Breast epithelium (tissue), 3 donors: Measurements from ENCODE around the gene TTC36.

Source experiments
- POLR2A ChIP-seq: fragments of 450-650 bp; IDR thresholded peaks from one replicate; pipeline ENCODE4 v1.6.1; 2016; ENCODE audit warnings: antibody characterized with exemption, mild to moderate bottlenecking, moderate library complexity
- POLR2AphosphoS5 ChIP-seq, 3 donors: sonication (generic); formaldehyde crosslinking; IDR thresholded peaks; one replicate each; pipeline ENCODE4 v1.6.1; 2017; ENCODE audit warnings: antibody characterized with exemption in 3 of 3
- TF ChIP-seq, protein P1 (sequence below), 3 donors: fragments of 450-650 bp; IDR thresholded peaks; one replicate each; pipeline ENCODE4 v1.5.1; 2016 to 2017; ENCODE audit warnings: antibody characterized with exemption in 3 of 3, mild to moderate bottlenecking in 3 of 3, moderate library complexity in 3 of 3

DNA sequence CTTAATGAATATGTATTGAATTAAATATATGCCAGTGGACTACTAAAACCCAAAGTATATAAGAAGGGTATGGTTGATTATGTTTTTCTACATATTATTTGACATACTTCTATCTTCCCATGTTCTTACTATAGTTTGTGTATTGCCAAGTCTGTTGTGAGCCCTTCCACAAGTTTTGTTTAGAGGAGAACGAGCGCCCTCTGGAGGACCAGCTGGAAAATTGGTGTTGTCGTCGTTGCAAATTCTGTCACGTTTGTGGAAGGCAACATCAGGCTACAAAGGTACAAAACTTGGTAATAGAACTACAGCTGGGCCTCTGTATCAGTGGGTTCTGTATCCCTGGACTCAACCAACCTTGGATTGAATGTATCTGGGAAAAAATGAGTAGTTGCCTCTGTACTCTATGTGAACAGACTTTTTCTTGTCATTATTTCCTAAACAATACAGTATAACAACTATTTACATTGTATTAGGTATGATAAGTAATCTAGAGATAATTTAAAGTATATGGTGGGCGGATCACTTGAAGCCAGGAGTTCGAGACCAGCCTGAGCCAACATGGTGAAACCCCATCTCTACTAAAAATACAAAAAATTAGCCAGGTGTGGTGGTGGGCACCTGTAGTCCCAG lies 38.7 kb upstream of the TTC36 start:
- TF ChIP-seq, protein P1, sequence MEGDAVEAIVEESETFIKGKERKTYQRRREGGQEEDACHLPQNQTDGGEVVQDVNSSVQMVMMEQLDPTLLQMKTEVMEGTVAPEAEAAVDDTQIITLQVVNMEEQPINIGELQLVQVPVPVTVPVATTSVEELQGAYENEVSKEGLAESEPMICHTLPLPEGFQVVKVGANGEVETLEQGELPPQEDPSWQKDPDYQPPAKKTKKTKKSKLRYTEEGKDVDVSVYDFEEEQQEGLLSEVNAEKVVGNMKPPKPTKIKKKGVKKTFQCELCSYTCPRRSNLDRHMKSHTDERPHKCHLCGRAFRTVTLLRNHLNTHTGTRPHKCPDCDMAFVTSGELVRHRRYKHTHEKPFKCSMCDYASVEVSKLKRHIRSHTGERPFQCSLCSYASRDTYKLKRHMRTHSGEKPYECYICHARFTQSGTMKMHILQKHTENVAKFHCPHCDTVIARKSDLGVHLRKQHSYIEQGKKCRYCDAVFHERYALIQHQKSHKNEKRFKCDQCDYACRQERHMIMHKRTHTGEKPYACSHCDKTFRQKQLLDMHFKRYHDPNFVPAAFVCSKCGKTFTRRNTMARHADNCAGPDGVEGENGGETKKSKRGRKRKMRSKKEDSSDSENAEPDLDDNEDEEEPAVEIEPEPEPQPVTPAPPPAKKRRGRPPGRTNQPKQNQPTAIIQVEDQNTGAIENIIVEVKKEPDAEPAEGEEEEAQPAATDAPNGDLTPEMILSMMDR (IDR thresholded peaks at IDR 0.05): peak; percentile 62 to 80 (median 79)
- TF ChIP-seq POLR2AphosphoS5 (IDR thresholded peaks at IDR 0.05) (no peak), POLR2A (no peak)
